Fibroblast of pulmonary artery (primary cell): ENCODE measurements around the gene CAMTA1.

Experiments
- DNase-seq: peaks from one replicate; pipeline ENCODE4 v3.0.0-alpha.2; 2010; ENCODE audit warnings: low read depth
- H3K4me3 ChIP-seq: replicated peaks from 2 replicates; pipeline ENCODE4 v1.5.1; 2011; ENCODE audit warnings: low read depth, mild to moderate bottlenecking, control low read depth, low read length, moderate library complexity
- CTCF ChIP-seq: IDR thresholded peaks from 2 replicates; pipeline ENCODE4 v1.5.1; 2011; ENCODE audit warnings: mild to moderate bottlenecking, control low read depth, low read length, inconsistent platforms; ENCODE audit errors: missing control alignments

CAMTA1 gene

GRCh38 chr1:6981595-6981994 lies 196.3 kb downstream of the CAMTA1 start:
- DNase-seq: no peak
- TF ChIP-seq CTCF: no peak
- no peak overlapping the region for H3K4me3 ChIP-seq

DNA sequence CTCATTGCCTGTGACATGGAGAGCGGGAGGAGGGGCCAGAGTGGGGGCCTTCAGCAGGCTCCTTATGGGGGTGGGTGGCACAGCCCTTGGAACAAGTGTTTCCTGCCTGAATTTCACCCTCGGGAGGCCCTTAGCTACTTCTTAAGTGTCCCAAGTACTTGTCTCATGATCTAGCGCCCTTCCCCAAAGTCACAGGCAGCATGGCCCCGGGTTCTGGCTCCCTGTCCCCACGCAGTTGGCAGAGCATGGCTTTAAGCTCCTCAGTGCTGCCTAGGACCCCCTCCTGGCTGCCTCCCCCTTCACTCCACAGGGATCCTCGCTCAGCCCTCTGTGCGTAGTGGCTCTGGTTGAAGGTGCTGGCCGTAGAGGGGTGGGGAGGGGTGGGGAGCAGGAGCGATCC lies 197.2 kb downstream of the CAMTA1 start:
- H3K4me3 ChIP-seq: no peak overlapping the region
- DNase-seq: no peak
- no peak for TF ChIP-seq CTCF

- no peak overlapping the region for H3K4me3 ChIP-seq
- no peak for DNase-seq
- no peak for TF ChIP-seq CTCF
These were observed 197.6 kb downstream of the CAMTA1 start for GRCh38 chr1:6982860-6983259.

GRCh38 chr1:6984536-6984935 lies 199.3 kb downstream of the CAMTA1 start:
- TF ChIP-seq CTCF: no peak
- no peak overlapping the region for H3K4me3 ChIP-seq
- no peak for DNase-seq

- DNase-seq: no peak
- H3K4me3 ChIP-seq: no peak overlapping the region
- TF ChIP-seq CTCF: no peak
These were observed 199.7 kb downstream of the CAMTA1 start for GRCh38 chr1:6984986-6985385.

GRCh38 chr1:6985549-6986276 lies 200.5 kb downstream of the CAMTA1 start:
- no peak for TF ChIP-seq CTCF
- H3K4me3 ChIP-seq: no peak overlapping the region
- DNase-seq: no peak

DNA sequence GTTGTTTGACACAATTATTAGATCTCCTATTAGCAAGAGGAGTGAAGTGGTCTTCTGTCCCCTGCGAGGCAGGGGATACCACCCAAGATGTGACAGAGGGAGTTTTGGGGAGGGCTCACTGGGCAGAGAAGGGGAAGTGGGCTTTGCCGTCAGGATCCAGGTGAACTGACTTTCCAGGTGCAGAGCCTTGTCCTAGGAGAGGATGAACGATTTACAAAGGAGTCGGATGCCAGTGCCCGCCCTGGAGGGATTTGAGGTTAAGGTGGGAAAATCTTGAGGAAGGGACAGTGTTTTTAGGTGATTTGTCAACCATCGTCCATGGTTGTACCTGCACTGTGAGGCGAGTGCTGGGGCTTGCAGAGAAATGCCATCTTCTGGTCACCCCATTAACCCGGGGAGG lies 201.0 kb downstream of the CAMTA1 start:
- no peak for DNase-seq
- no peak for TF ChIP-seq CTCF
- no peak overlapping the region for H3K4me3 ChIP-seq
